LNCaP clone FGC (cell line): ENCODE data around the gene TAPT1.
"Not testable (repeated sequence)": the region's sequence is repeated elsewhere in the genome, so short reads cannot be mapped to it uniquely, and the experiment has no call there.

Source experiments
- DNase-seq: peaks from one replicate; pipeline ENCODE4 v3.0.0-alpha.2; 2011; ENCODE audit warnings: low read depth
- H3K4me3 ChIP-seq: 2 replicates; pipeline ENCODE4 v1.5.1; 2011; ENCODE audit warnings: mild to moderate bottlenecking, low read depth, low read length, control low read depth
- CTCF ChIP-seq: IDR thresholded peaks from 2 replicates; pipeline ENCODE4 v1.5.1; 2012; ENCODE audit warnings: mild to moderate bottlenecking; ENCODE audit not compliant: control insufficient read depth, insufficient read depth; ENCODE audit errors: extremely low read depth

Gene TAPT1

GRCh38 chr4:16203083-16203482 lies 23.2 kb downstream of the TAPT1 start:
- DNase-seq = no peak
- H3K4me3 ChIP-seq = no peak overlapping the region
- no peak for TF ChIP-seq CTCF

- H3K4me3 ChIP-seq = no peak overlapping the region
- no peak for TF ChIP-seq CTCF
- no peak for DNase-seq
These were observed 23.7 kb downstream of the TAPT1 start for GRCh38 chr4:16202598-16202997.

GRCh38 chr4:16199093-16199492 lies 27.2 kb downstream of the TAPT1 start:
- no peak for DNase-seq
- TF ChIP-seq CTCF = peak; percentile 54
- H3K4me3 ChIP-seq = no peak overlapping the region

GRCh38 chr4:16197876-16198665 lies 28.2 kb downstream of the TAPT1 start:
- no peak for DNase-seq
- no peak for TF ChIP-seq CTCF
- H3K4me3 ChIP-seq = no peak overlapping the region

- DNase-seq = peak; percentile 90
- peak overlapping the region; percentile 22 for H3K4me3 ChIP-seq
- peak; percentile 73 for TF ChIP-seq CTCF
These were observed 29.5 kb downstream of the TAPT1 start for GRCh38 chr4:16196482-16197393.

GRCh38 chr4:16195209-16195608 lies 31.1 kb downstream of the TAPT1 start:
- no peak for TF ChIP-seq CTCF
- peak; percentile 33 for DNase-seq
- no peak overlapping the region for H3K4me3 ChIP-seq

- not testable (repeated sequence) for H3K4me3 ChIP-seq, DNase-seq
These were observed 31.5 kb downstream of the TAPT1 start for GRCh38 chr4:16194798-16195197.
